Measurements from ENCODE around the gene SPI1. TPM values are rescaled to one million over a fixed set of nuclear protein-coding genes. Genes with fewer than 3 reads are reported as not detected.

SPI1 gene
- total RNA-seq, 1 experiment from 2014 or later = not detected

- H2BK12ac ChIP-seq (ENCODE audit: insufficient read length, low read depth, low read length) = no peak overlapping the region
- no peak overlapping the region for H3K4me2 ChIP-seq (ENCODE audit: insufficient read depth, insufficient read length, low read length)
- no peak for DNase-seq
- no peak for TF ChIP-seq CTCF (conservative IDR thresholded peaks at IDR 0.05)
- H3K9me3 Mint-ChIP-seq = no peaks in the 10 kb centered on the region
- H3K9ac ChIP-seq (ENCODE audit: extremely low read depth, insufficient read length, low read length) = no peak overlapping the region
- H3K9me3 ChIP-seq (ENCODE audit: control insufficient read depth, low read depth, low read length) = no peaks in the 10 kb centered on the region
- no peak overlapping the region for H3K14ac ChIP-seq (ENCODE audit: insufficient read depth, low read length)
- no peak overlapping the region for H3K4me3 Mint-ChIP-seq
- no peaks in the 10 kb centered on the region for H3K23me2 ChIP-seq (ENCODE audit: insufficient read length, low read depth, low read length, poor library complexity, severe bottlenecking)
- no peak overlapping the region for H2BK20ac ChIP-seq (ENCODE audit: low read depth, low read length, poor library complexity, severe bottlenecking)
- H2AFZ ChIP-seq (ENCODE audit: low read length) = no peak overlapping the region
- H3T11ph ChIP-seq (ENCODE audit: low read length) = no peak overlapping the region
- no peaks in the 10 kb centered on the region for H3K27me3 ChIP-seq (ENCODE audit: insufficient read depth, low read length)
- H4K91ac ChIP-seq (ENCODE audit: insufficient read length, low read depth, low read length) = no peak overlapping the region
- peaks cover 2 to 6% of the 10 kb centered on the region in 2 experiments; a peak in 2 of 4 replicates for H3K4me1 Mint-ChIP-seq
- no peak overlapping the region for H3K18ac ChIP-seq (ENCODE audit: insufficient read length, low read depth, low read length)
- H3K27me3 Mint-ChIP-seq (ENCODE audit: low read depth) = no peaks in the 10 kb centered on the region
- H4K8ac ChIP-seq (replicated peaks; ENCODE audit: insufficient read length, low read depth, low read length) = no peak overlapping the region
- H3K56ac ChIP-seq (ENCODE audit: insufficient read length, low read depth, low read length) = no peak overlapping the region
- H3K23ac ChIP-seq (ENCODE audit: insufficient read length, low read depth, low read length) = no peak overlapping the region
- no peak overlapping the region for H4K5ac ChIP-seq (ENCODE audit: insufficient read length, low read depth, low read length)
- H3K4ac ChIP-seq (ENCODE audit: low read depth, low read length) = no peak overlapping the region
- no peak overlapping the region for H2BK120ac ChIP-seq (ENCODE audit: low read depth, low read length, poor library complexity, severe bottlenecking)
- no peak overlapping the region for H2AK5ac ChIP-seq (ENCODE audit: insufficient read length, low read length)
- no peak overlapping the region for H3K27ac ChIP-seq (ENCODE audit: insufficient read length, low read depth, low read length)
- no peaks in the 10 kb centered on the region for H3K4me1 ChIP-seq (ENCODE audit: insufficient read depth, low read length)
- no peak overlapping the region for H2BK15ac ChIP-seq (ENCODE audit: low read depth, low read length)
- no peak overlapping the region for H2BK5ac ChIP-seq (ENCODE audit: insufficient read length, low read length)
- peaks cover 35 to 69% (median 64%) of the 10 kb centered on the region in 3 experiments for H3K36me3 Mint-ChIP-seq (ENCODE audit: insufficient read depth in 1 of 3, low read depth in 3 of 3)
- H3K79me2 ChIP-seq (ENCODE audit: insufficient read depth, low read length) = no peaks in the 10 kb centered on the region
- H3K79me1 ChIP-seq (ENCODE audit: insufficient read depth, low read depth, low read length, poor library complexity, severe bottlenecking) = no peaks in the 10 kb centered on the region
- no CpG with 5 or more reads among the region's 6 CpGs for WGBS (ENCODE audit: extremely low coverage, insufficient read length, low lambda C conversion rate)
- H3K27ac Mint-ChIP-seq = no peak overlapping the region
- peaks cover 3% of the 10 kb centered on the region for H4K20me1 ChIP-seq (ENCODE audit: control insufficient read depth, insufficient read depth, insufficient read length)
These were observed 39.4 kb upstream of the SPI1 start for GRCh38 chr11:47417712-47418111.
